H9 (cell line): ENCODE results near the gene THSD4. TPM values are rescaled to one million over a fixed set of nuclear protein-coding genes. Genes with fewer than 3 reads are reported as not detected.

ENCODE experiments used
- DNase-seq: peaks from one replicate; pipeline ENCODE4 v3.0.0-alpha.2; 2017
- H2AFZ ChIP-seq: one replicate; pipeline ENCODE4 v1.6.1; 2013; ENCODE audit warnings: mild to moderate bottlenecking, low read length, control low read depth, moderate library complexity
- H2AK5ac ChIP-seq: 2 replicates; pipeline ENCODE4 v1.6.1; 2013; ENCODE audit warnings: low read length, control low read depth, mixed read lengths; ENCODE audit not compliant: insufficient read length
- H2BK120ac ChIP-seq: one replicate; pipeline ENCODE4 v1.6.1; 2013; ENCODE audit warnings: low read depth, mild to moderate bottlenecking, low read length, control low read depth, inconsistent platforms; ENCODE audit not compliant: poor library complexity, severe bottlenecking
- H2BK12ac ChIP-seq: 2 replicates; pipeline ENCODE4 v1.6.1; 2013; ENCODE audit warnings: low read length, control low read depth, mixed read lengths, low read depth; ENCODE audit not compliant: insufficient read length
- H2BK15ac ChIP-seq: 2 replicates; pipeline ENCODE4 v1.6.1; 2013; ENCODE audit warnings: low read depth, low read length, control low read depth
- H2BK20ac ChIP-seq: one replicate; pipeline ENCODE4 v1.6.1; 2013; ENCODE audit warnings: low read depth, mild to moderate bottlenecking, low read length, control low read depth, inconsistent platforms; ENCODE audit not compliant: poor library complexity, severe bottlenecking
- H2BK5ac ChIP-seq: 2 replicates; pipeline ENCODE4 v1.6.1; 2013; ENCODE audit warnings: low read length, control low read depth, mixed read lengths; ENCODE audit not compliant: insufficient read length
- H3K14ac ChIP-seq: 2 replicates; pipeline ENCODE4 v1.6.1; 2013; ENCODE audit warnings: low read length, control low read depth; ENCODE audit not compliant: insufficient read depth
- H3K18ac ChIP-seq: 2 replicates; pipeline ENCODE4 v1.6.1; 2013; ENCODE audit warnings: low read depth, mild to moderate bottlenecking, mixed read lengths, low read length, control low read depth; ENCODE audit not compliant: insufficient read length
- H3K23ac ChIP-seq: 2 replicates; pipeline ENCODE4 v1.6.1; 2013; ENCODE audit warnings: low read length, control low read depth, mixed read lengths, low read depth; ENCODE audit not compliant: insufficient read length
- H3K23me2 ChIP-seq: 2 replicates; pipeline ENCODE4 v1.6.1; 2013; ENCODE audit warnings: low read depth, mild to moderate bottlenecking, mixed read lengths, low read length, control low read depth; ENCODE audit not compliant: insufficient read length, poor library complexity, severe bottlenecking
- H3K27ac ChIP-seq: 2 replicates; pipeline ENCODE4 v1.5.1; 2013; ENCODE audit warnings: low read length, control low read depth, mixed read lengths, low read depth; ENCODE audit not compliant: insufficient read length
- H3K27me3 ChIP-seq: 2 replicates; pipeline ENCODE4 v1.6.1; 2013; ENCODE audit warnings: low read length, control low read depth, inconsistent platforms; ENCODE audit not compliant: insufficient read depth
- H3K4ac ChIP-seq: 2 replicates; pipeline ENCODE4 v1.6.1; 2013; ENCODE audit warnings: low read depth, mild to moderate bottlenecking, control low read depth, inconsistent platforms, low read length, moderate library complexity
- H3K4me1 ChIP-seq: 2 replicates; pipeline ENCODE4 v1.6.1; 2013; ENCODE audit warnings: low read length, control low read depth, inconsistent platforms; ENCODE audit not compliant: insufficient read depth
- H3K4me2 ChIP-seq: 2 replicates; pipeline ENCODE4 v1.6.1; 2013; ENCODE audit warnings: low read length, control low read depth, mixed read lengths; ENCODE audit not compliant: insufficient read length, insufficient read depth
- H3K56ac ChIP-seq: 2 replicates; pipeline ENCODE4 v1.6.1; 2013; ENCODE audit warnings: low read depth, mild to moderate bottlenecking, mixed read lengths, low read length, control low read depth; ENCODE audit not compliant: insufficient read length
- H3K79me1 ChIP-seq: 2 replicates; pipeline ENCODE4 v1.6.1; 2013; ENCODE audit warnings: low read depth, mild to moderate bottlenecking, moderate library complexity, low read length, control low read depth, inconsistent platforms; ENCODE audit not compliant: insufficient read depth, poor library complexity, severe bottlenecking
- H3K79me2 ChIP-seq: 2 replicates; pipeline ENCODE4 v1.6.1; 2013; ENCODE audit warnings: low read length, control low read depth, inconsistent platforms; ENCODE audit not compliant: insufficient read depth
- H3K9ac ChIP-seq: 2 replicates; pipeline ENCODE4 v1.6.1; 2013; ENCODE audit warnings: low read length, control low read depth, mixed read lengths; ENCODE audit not compliant: insufficient read length; ENCODE audit errors: extremely low read depth
- H3K9me3 ChIP-seq: one replicate; pipeline ENCODE4 v1.6.1; 2013; ENCODE audit warnings: low read depth, low read length, inconsistent platforms; ENCODE audit not compliant: control insufficient read depth
- H3T11ph ChIP-seq: one replicate; pipeline ENCODE4 v1.6.1; 2013; ENCODE audit warnings: mild to moderate bottlenecking, low read length, control low read depth, inconsistent platforms
- H4K20me1 ChIP-seq: one replicate; pipeline ENCODE4 v1.6.1; 2013; ENCODE audit not compliant: control insufficient read depth, insufficient read length, insufficient read depth
- H4K5ac ChIP-seq: 2 replicates; pipeline ENCODE4 v1.6.1; 2013; ENCODE audit warnings: low read depth, mild to moderate bottlenecking, mixed read lengths, low read length, control low read depth; ENCODE audit not compliant: insufficient read length
- H4K8ac ChIP-seq: replicated peaks from 2 replicates; pipeline ENCODE4 v1.6.1; 2013; ENCODE audit warnings: low read length, control low read depth, mixed read lengths, low read depth; ENCODE audit not compliant: insufficient read length
- H4K91ac ChIP-seq: 2 replicates; pipeline ENCODE4 v1.6.1; 2013; ENCODE audit warnings: low read depth, mild to moderate bottlenecking, moderate library complexity, mixed read lengths, low read length, control low read depth; ENCODE audit not compliant: insufficient read length
- H3K27ac Mint-ChIP-seq, 3 experiments: 2 replicates in 2 of 3; 3 replicates in 1 of 3; pipeline ENCODE4 v1.8.0; 2020 to 2021; ENCODE audit warnings: mixed read lengths in 3 of 3, mild to moderate bottlenecking in 1 of 3, moderate library complexity in 1 of 3
- H3K27me3 Mint-ChIP-seq: 2 replicates; pipeline ENCODE4 v1.8.0; 2021; ENCODE audit warnings: low read depth, mild to moderate bottlenecking, moderate library complexity, mixed read lengths
- H3K36me3 Mint-ChIP-seq, 3 experiments: 2 replicates in 2 of 3; 3 replicates in 1 of 3; pipeline ENCODE4 v1.8.0; 2020 to 2021; ENCODE audit warnings: low read depth in 3 of 3, mixed read lengths in 3 of 3; ENCODE audit not compliant: insufficient read depth in 1 of 3
- H3K4me1 Mint-ChIP-seq, 2 experiments: 2 replicates each; pipeline ENCODE4 v1.8.0; 2020; ENCODE audit warnings: mixed read lengths in 2 of 2
- H3K4me3 Mint-ChIP-seq, 2 experiments: 2 replicates in 1 of 2; 3 replicates in 1 of 2; pipeline ENCODE4 v1.8.0; 2020 to 2021; ENCODE audit warnings: mild to moderate bottlenecking in 2 of 2, mixed read lengths in 2 of 2, moderate library complexity in 1 of 2
- H3K9me3 Mint-ChIP-seq, 2 experiments: 2 replicates in 1 of 2; 3 replicates in 1 of 2; pipeline ENCODE4 v1.8.0; 2020; ENCODE audit warnings: mild to moderate bottlenecking in 2 of 2, mixed read lengths in 2 of 2, moderate library complexity in 1 of 2
- CTCF ChIP-seq: fragments of 200-600 bp; sonication (generic); conservative IDR thresholded peaks from 3 replicates; pipeline ENCODE4 v1.8.0; 2021; ENCODE audit warnings: antibody characterized with exemption, mild to moderate bottlenecking
- WGBS: extraction: QIAGEN DNeasy Blood & Tissue Kit; methylation state at CpG from one replicate; pipeline ENCODE4 v1.1.7; 2013; ENCODE audit warnings: missing lambda C conversion rate, low lambda C conversion rate, mixed read lengths; ENCODE audit not compliant: insufficient read length; ENCODE audit errors: extremely low coverage; 5-methylcytosine and 5-hydroxymethylcytosine counted together
- total RNA-seq: library from RNA; stranded (reverse); gene quantifications from 2 replicates; pipeline ENCODE4 v1.2.1, GENCODE V29; 2021

THSD4 gene
- total RNA-seq, 1 experiment from 2014 or later: 5.5 TPM

- no peak for TF ChIP-seq CTCF
- Histone ChIP-seq H3K4ac (no peak overlapping the region), H3K14ac (no peak overlapping the region), H2AK5ac (no peak overlapping the region), H3K27ac (no peak overlapping the region), H3K27me3 (no peaks in the 10 kb centered on the region), H3K56ac (no peak overlapping the region), H4K8ac (no peak overlapping the region), H2BK15ac (no peak overlapping the region), H4K91ac (no peak overlapping the region), H3K4me1 (no peaks in the 10 kb centered on the region), H3K4me2 (no peak overlapping the region), H3K18ac (no peak overlapping the region), H3K9ac (no peak overlapping the region), H3K9me3 (no peaks in the 10 kb centered on the region), H4K5ac (no peak overlapping the region), H3K79me1 (no peaks in the 10 kb centered on the region), H4K20me1 (no peaks in the 10 kb centered on the region), H3K23me2 (no peaks in the 10 kb centered on the region), H2BK5ac (no peak overlapping the region), H3T11ph (no peak overlapping the region), H2AFZ (no peak overlapping the region), H2BK12ac (no peak overlapping the region), H2BK120ac (no peak overlapping the region), H2BK20ac (no peak overlapping the region), H3K79me2 (no peaks in the 10 kb centered on the region), H3K23ac (no peak overlapping the region)
- no peak for DNase-seq
- Mint-ChIP-seq H3K36me3 (no peaks in the 10 kb centered on the region; a peak in 1 of 7 replicates), H3K27ac (no peak overlapping the region; a peak in 2 of 7 replicates), H3K4me1 (0 out of 4 replicates have a peak, but pooled peaks cover 0 to 2% of the 10 kb centered on the region in 2 experiments), H3K9me3 (no peaks in the 10 kb centered on the region), H3K4me3 (no peak overlapping the region), H3K27me3 (no peaks in the 10 kb centered on the region)
- no CpG with 5 or more reads among the region's 13 CpGs for WGBS
These were observed 603.0 kb downstream of the THSD4 start for GRCh38 chr15:71718116-71718910.
